ENCODE measurements around the gene GLRX. TPM values are rescaled to one million over a fixed set of nuclear protein-coding genes. Genes with fewer than 3 reads are reported as not detected.

GLRX gene
- total RNA-seq, 2 experiments from 2014 or later, result 28.4 to 32.6 TPM

GRCh38 chr5:95847261-95847592, 24.7 kb upstream of the GLRX start:
- no peak overlapping the region for H3K27ac Mint-ChIP-seq
- POLR2A ChIA-PET, result no interaction called here
- ATAC-seq (no peak), DNase-seq (no peak)
- CTCF ChIA-PET, result interaction anchor here (0.8 to 25.0 kb wide), 19 partner anchors 9 to 498 kb away, joined by 3 to 628 read pairs (median 6); partner anchors contain the start of gene GLRX
- H3K27me3 Mint-ChIP-seq, result no peaks in the 10 kb centered on the region
- H3K36me3 Mint-ChIP-seq (ENCODE audit: low read depth), result no peaks in the 10 kb centered on the region
- no peaks in the 10 kb centered on the region for H3K9me3 Mint-ChIP-seq
- intact Hi-C loops (cut with micrococcal nuclease), result loop anchor here (1.0 kb wide), 1 partner anchor 66 kb away; no protein-coding TSS in a partner anchor
- peaks cover 14% of the 10 kb centered on the region for H3K4me1 Mint-ChIP-seq (ENCODE audit: low read depth)
- no peak overlapping the region for H3K4me3 Mint-ChIP-seq
- TF ChIP-seq CTCF (IDR thresholded peaks at IDR 0.05), result no peak

GRCh38 chr5:95846554-95847260, 24.2 kb upstream of the GLRX start:
- ChIA-PET POLR2A (interaction anchor here (1.3 kb wide), 1 partner anchor 23 kb away, joined by 5 read pairs; no protein-coding TSS in a partner anchor), CTCF (interaction anchor here (0.6 to 25.0 kb wide), 31 partner anchors 9 to 499 kb away, joined by 3 to 628 read pairs (median 4); partner anchors contain the start of gene GLRX)
- no peaks in the 10 kb centered on the region for H3K36me3 Mint-ChIP-seq (ENCODE audit: low read depth)
- TF ChIP-seq CTCF (IDR thresholded peaks at IDR 0.05), result peak; percentile 93
- no peaks in the 10 kb centered on the region for H3K9me3 Mint-ChIP-seq
- H3K4me1 Mint-ChIP-seq (ENCODE audit: low read depth), result peaks cover 17% of the 10 kb centered on the region
- ATAC-seq (peak; percentile 78), DNase-seq (peak; percentile 77)
- no peak overlapping the region for H3K4me3 Mint-ChIP-seq
- intact Hi-C loops (cut with micrococcal nuclease), result loop anchor here (1.0 kb wide), 1 partner anchor 65 kb away; no protein-coding TSS in a partner anchor
- no peaks in the 10 kb centered on the region for H3K27me3 Mint-ChIP-seq
- no peak overlapping the region for H3K27ac Mint-ChIP-seq

- peaks cover 17% of the 10 kb centered on the region for H3K4me1 Mint-ChIP-seq (ENCODE audit: low read depth)
- H3K36me3 Mint-ChIP-seq (ENCODE audit: low read depth), result no peaks in the 10 kb centered on the region
- no peak for DNase-seq
- CTCF ChIA-PET, result interaction anchor here (1.3 to 25.0 kb wide), 6 partner anchors 10 to 181 kb away, joined by 3 to 628 read pairs (median 12); partner anchors contain the start of gene GLRX
- no peak overlapping the region for H3K27ac Mint-ChIP-seq
- H3K27me3 Mint-ChIP-seq, result no peaks in the 10 kb centered on the region
- H3K9me3 Mint-ChIP-seq, result no peaks in the 10 kb centered on the region
- no peak for TF ChIP-seq CTCF (IDR thresholded peaks at IDR 0.05)
- intact Hi-C loops (cut with micrococcal nuclease), result no loop called here
- no peak overlapping the region for H3K4me3 Mint-ChIP-seq
- POLR2A ChIA-PET, result interaction anchor here (1.3 kb wide), 1 partner anchor 21 kb away, joined by 5 read pairs; no protein-coding TSS in a partner anchor
- ATAC-seq, result no peak
These were observed 22.9 kb upstream of the GLRX start for GRCh38 chr5:95845391-95845790.

GRCh38 chr5:95843733-95844223, 21.3 kb upstream of the GLRX start:
- H3K36me3 Mint-ChIP-seq (ENCODE audit: low read depth), result no peaks in the 10 kb centered on the region
- ChIA-PET POLR2A (interaction anchor here (0.7 to 1.2 kb wide), 3 partner anchors 9 to 64 kb away, joined by 3 read pairs; no protein-coding TSS in a partner anchor), CTCF (interaction anchor here (0.6 to 25.0 kb wide), 13 partner anchors 9 to 758 kb away, joined by 3 to 628 read pairs (median 4); partner anchors contain the start of gene GLRX)
- H3K4me1 Mint-ChIP-seq (ENCODE audit: low read depth), result peaks cover 17% of the 10 kb centered on the region
- no peak for TF ChIP-seq CTCF (IDR thresholded peaks at IDR 0.05)
- ATAC-seq (no peak), DNase-seq (no peak)
- intact Hi-C loops (cut with micrococcal nuclease), result loop anchor here (5.0 kb wide), 3 partner anchors 36 to 201 kb away; no protein-coding TSS in a partner anchor
- no peaks in the 10 kb centered on the region for H3K27me3 Mint-ChIP-seq
- H3K4me3 Mint-ChIP-seq, result no peak overlapping the region
- H3K27ac Mint-ChIP-seq, result no peak overlapping the region
- H3K9me3 Mint-ChIP-seq, result no peaks in the 10 kb centered on the region
